Stimulated activated CD4-positive, alpha-beta T cell treated with anti-CD3 and anti-CD28 coated beads, Interleukin-4, amount 100 ng/mL, for 48 hours (primary cell): ENCODE results near the gene DGCR8.

ENCODE experiments used
- DNase-seq, 2 donors: peaks; one replicate each; pipeline ENCODE4 v3.0.0-alpha.2; 2020; ENCODE audit warnings: low read depth in 2 of 2

DGCR8 gene

DNA sequence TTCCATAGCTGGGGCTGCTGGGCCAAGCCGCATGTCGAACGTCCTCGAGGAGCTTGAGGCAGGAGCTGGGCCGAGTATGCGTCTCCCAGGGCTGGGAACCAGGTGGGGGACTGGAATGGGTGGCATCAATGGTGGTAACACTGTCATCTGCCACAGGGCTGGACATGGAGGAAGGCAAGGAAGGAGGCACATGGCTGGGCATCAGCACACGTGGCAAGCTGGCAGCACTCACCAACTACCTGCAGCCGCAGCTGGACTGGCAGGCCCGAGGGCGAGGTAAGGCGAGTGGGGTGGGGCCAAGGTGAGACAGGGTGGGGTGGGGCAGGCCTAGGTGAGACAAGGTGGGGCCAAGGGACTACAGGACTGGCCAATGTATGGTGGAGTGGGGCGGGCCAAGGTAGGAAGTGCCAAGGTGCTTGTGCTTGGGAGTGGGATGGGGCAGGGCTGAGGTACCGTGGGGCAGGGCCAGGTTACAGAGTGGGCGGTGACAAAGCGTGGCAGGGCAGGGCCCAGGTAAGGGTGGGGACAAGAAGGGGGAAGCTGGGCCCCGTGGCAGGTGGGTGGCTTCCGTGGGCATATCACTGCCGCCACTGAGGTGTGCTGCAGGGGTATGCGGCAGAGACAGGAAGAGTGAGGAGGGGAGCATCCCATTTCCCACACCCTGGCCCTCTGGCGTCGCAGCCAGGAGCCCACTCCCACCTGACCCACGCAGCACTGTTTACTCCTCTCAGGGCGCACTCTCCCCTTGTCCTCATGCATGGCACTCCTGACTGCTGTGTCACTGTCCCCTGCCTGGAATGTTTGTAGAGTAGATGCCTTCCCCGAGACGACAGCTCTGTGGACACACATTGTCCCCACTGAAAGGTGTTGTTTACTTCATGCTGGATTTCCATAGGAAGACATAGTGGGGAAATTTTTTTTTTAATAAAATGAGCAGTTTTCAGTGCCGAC, 27.5 kb upstream of the DGCR8 start:
- DNase-seq = no peak

DNA sequence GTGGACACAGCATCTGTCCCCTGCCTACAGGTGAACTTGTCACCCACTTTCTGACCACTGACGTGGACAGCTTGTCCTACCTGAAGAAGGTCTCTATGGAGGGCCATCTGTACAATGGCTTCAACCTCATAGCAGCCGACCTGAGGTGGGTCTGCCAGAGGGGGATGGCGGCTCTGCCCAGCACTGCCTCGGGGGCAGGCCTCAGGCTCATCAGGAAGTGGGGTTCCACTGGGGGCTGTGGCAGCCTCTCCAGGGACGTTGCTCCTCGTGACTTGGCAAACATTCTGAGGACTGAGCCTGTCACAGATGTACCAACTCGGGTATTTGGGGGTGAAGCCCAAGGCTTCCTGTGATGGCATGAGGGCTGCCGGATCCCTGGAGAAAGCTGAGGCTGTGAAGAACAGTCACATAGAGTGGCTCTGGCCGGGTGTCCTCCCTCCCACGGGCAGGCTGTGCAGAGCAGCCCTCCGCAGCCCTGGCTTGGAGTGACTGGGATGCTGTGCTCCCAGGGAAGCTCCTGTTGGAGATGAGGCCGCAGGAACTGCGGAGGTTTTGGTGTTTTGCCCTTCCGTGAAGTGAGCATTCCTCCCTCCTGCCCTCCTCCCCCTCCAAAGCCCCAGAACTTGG, 26.5 kb upstream of the DGCR8 start:
- no peak for DNase-seq

GRCh38 chr22:20054034-20054427, 26.0 kb upstream of the DGCR8 start:
- no peak for DNase-seq

DNA sequence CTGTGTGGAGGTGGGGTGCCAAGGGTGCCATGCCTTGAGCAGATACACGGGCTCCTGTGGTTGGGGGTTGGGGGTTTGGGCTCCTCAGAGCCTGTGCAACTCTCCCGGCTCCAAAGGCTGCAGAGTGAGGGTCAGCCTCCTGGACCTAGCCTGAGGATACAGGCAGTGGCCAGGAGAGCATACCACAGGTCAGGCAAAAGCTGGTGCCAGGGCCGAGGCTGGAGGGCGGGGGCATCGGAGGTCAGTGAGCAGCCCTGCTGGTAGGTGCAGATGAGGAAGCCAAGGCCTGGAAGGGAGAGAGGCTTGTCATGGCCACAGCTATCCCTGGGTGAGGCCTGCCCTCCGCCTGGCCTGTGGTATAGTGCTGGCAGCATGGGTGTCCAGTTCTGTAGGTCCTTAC, 25.6 kb upstream of the DGCR8 start:
- DNase-seq = no peak

DNA sequence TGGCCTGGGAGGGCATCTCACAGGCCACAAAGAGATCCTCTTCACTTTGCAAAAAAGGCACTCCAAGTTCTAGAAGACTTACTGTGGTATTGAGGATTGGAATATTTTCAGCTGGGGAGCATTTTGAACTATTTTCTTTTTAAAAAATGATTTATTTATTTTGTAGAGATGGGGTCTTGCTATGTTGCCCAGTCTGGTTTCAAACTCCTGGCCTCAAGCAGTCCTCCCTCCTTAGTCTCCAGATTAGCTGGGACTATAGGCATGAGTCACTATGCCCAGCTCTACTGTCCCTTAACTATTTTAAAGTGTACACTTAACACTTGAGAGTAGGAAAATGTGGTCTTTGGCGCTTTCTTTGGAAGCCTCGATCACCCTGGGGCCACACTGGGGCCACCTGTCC, 24.9 kb upstream of the DGCR8 start:
- no peak for DNase-seq

DNA sequence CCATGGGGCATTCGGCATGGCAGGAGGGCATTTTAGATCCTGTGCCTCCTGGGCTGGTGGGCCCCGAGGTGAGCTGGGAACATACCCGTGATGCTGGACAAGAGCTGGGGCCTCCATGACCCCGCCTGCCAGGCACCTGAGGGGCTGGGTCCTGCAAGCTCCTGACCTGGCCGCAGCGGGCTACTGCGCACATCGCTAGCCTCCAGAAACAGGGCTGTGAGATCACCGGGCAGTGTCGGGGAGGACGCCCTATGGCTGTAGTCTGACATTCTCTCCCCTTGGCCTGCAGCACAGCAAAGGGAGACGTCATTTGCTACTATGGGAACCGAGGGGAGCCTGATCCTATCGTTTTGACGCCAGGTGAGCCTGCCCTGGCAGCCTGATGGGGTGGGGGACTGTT, 24.4 kb upstream of the DGCR8 start:
- no peak for DNase-seq

GRCh38 chr22:20056161-20056560, 23.9 kb upstream of the DGCR8 start:
- DNase-seq = no peak

DNA sequence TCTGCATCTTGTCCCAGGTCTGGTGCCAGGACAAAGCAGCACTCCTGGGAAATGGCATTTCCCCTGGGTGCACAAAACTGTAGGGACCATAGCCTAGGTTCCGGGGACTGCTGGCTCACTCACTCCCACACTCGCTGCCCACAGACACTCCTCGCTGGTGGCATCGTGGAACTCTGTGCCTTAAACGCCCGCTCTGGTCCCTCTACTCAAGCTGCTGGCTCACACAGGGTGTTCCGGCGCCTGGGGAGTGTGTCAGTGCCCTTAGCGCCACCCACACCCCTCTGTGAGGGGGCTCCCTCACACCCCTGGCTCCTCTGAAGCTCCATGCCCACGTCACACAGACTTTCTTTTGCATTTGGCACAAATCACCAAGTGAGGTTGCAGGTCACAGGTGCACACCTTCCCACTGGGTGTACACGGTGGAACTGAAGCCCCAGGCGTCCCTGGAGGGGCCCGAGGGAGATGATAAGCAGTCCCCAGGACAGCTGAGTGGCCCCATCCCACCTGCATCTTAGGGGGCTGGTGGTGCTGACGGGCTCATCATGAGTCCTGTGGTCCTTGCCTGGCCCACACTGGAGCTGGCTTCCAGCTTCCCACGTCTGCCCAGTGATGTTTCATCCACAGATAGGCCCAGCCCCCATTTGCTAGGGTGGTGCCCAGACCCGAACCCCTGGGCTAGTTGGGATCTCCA, 23.2 kb upstream of the DGCR8 start:
- DNase-seq = no peak

DNA sequence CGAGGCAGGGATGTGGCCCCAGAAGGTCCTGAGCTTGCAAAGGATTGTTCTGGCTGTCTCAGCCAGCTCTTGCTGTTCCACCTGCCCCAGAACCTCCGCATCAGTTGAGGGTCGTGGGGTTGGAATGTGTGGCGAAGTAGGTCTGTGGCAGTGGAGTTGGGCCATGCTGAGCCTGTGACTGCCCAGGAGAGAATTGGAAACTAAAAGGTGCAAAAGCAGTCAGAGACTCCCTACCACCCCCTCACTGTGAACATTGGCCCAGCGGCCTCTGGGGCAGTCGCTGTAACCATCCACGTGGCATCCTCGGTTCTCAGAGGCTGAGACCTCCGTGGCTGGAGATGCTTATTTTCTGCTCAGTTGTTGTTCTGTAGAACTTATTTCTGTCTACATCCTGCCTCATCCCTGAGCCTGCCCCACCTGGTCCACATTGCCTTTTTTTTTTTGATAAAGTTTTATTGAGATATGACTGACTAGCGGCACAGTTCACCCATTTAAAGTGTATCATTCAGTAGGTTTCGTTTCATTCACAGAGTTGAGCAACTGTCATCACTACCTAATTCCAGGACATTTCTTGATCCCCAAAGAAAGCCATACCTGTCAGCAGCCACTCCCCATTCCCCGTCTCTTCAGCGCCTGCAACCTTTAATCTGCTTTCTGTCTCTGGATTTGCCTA, 22.3 kb upstream of the DGCR8 start:
- DNase-seq = no peak

GRCh38 chr22:20058989-20059770, 20.9 kb upstream of the DGCR8 start:
- DNase-seq = no peak

DNA sequence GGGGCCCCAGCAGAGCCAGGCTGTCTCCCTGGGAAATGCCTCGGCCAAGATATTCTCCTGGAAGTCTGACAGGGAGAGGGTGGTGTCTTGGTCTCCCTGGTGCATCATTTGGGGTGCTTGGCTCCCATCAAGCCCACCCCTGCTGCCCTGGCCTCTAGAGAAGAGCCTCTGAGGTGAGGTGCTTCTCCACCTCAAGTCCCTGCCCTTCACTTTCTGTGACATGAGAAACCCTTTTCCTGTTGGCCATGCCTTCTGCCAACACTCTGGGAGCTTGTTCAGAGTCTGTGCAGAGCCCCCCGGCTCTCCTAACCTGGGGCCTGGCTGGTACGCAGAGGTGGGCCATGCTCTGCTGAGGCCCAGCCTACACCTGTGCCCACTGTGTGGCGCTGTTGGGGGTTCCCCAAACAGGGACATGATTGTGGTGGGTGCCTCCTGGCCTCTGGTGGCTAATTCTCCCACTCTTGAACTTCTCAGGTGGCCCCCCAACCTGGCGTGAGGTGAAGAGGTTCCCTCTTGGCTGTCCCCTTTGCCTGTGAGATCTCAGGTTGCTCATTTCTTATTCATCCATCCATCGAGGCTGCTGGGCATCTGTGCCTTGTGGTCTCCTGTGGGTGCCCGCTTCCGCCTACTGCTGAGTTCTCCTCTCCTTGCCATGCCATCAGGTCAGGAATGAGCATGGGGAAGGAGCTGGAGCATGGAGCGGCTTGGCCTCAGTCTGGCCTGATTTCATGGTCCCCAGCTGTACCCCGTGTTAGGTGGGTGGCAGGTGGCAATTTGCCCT, 19.2 kb upstream of the DGCR8 start:
- no peak for DNase-seq

DNA sequence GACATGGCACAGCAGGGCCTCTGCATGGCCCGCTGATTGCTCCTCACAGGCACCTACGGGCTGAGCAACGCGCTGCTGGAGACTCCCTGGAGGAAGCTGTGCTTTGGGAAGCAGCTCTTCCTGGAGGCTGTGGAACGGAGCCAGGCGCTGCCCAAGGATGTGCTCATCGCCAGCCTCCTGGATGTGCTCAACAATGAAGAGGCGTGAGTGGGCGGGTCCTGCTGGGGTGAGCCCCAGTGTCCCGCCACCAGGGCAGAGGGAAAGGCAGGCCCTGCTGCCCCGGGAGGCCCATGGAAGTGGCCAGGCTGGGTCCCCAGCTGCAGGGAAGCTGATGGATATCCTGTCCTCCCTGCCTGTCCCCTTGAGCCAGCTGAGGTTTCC, 18.6 kb upstream of the DGCR8 start:
- DNase-seq = no peak

GRCh38 chr22:20062043-20062765, 17.8 kb upstream of the DGCR8 start:
- DNase-seq = no peak

DNA sequence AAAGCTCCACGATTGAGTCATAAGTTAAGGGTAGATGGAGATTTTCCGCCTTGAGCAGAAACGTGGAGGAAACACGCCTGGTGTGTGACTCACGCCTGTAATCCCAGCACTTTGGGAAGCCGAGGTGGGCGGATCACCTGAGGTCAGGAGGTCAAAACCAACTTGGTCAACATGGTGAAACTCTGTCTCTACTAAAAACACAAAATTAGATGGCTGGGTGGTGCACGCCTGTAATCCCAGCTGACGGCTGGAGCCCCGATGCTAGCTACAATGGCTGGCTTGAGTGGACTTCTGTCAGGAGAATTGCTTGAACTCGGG, 17.3 kb upstream of the DGCR8 start:
- no peak for DNase-seq

DNA sequence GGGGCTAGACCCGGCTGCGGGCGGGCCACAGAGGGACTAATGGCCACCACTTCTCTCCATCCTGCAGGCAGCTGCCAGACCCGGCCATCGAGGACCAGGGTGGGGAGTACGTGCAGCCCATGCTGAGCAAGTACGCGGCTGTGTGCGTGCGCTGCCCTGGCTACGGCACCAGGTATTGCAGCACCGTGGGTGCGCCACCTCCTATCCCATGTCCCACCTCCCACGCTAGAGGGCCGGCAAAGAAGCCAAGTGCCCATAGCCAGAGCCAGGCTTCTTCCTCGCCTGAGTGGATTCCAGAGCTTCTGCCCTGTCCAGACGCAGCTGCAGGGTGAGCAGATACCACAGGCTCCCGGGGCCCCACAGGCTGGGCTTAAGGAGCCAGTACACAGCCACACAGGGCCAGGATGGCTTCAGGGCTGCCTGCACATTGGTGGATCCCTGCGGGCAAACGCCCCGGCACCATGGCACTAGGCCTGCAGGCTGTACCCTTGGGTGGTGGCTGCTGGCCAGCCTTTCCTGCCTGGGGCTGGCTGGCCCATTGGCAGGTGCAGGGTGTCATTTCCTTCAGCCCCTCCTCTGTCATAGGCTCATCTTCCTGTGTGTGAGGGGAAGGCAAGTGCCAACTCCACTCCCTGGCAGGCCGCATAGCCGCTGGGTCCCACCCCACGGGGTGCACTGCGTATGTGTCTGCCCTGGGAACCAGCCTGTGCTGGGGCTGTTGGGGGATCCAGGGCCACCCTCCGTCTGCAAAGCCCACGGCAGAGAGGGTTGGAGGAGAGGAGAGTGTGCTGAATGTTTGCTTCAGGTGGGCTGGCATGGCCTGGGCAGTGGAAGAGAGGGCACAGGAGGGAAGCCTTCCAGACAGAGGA, 16.5 kb upstream of the DGCR8 start:
- DNase-seq = no peak

DNA sequence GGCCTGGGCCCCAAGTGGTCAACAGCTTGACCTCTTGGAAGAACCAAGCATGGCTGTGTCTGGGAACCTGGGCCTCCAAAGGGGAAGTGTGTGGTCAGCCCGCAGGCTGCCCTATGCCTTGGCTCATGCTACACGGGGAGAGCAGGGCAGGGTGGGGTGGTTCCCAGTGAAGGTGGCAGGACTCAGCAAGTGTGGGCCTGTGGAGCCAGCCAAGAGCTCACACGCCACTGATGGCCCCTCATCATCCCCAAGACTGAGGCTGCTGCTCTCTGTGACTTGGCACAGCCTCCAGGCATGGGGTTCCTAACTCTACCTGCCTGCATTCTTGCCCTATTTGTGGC, 15.9 kb upstream of the DGCR8 start:
- no peak for DNase-seq

DNA sequence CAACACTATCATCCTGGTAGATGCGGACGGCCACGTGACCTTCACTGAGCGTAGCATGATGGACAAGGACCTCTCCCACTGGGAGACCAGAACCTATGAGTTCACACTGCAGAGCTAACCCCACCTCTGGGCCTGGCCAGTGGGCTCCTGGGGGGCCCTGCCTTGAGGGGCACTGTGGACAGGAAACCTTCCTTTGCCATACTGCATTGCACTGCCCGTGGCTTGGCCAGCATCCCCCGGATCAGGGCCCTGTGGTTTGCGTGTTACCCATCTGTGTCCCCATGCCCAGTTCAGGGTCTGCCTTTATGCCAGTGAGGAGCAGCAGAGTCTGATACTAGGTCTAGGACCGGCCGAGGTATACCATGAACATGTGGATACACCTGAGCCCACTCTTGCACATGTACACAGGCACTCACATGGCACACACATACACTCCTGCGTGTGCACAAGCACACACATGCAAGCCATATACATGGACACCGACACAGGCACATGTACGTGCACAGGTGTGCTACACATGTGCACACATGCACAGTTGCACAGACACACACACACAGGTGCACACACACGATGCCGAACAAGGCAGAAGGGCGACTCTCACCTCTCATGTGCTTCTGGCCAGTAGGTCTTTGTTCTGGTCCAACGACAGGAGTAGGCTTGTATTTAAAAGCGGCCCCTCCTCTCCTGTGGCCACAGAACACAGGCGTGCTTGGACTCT, 15.3 kb upstream of the DGCR8 start:
- DNase-seq = no peak

DNA sequence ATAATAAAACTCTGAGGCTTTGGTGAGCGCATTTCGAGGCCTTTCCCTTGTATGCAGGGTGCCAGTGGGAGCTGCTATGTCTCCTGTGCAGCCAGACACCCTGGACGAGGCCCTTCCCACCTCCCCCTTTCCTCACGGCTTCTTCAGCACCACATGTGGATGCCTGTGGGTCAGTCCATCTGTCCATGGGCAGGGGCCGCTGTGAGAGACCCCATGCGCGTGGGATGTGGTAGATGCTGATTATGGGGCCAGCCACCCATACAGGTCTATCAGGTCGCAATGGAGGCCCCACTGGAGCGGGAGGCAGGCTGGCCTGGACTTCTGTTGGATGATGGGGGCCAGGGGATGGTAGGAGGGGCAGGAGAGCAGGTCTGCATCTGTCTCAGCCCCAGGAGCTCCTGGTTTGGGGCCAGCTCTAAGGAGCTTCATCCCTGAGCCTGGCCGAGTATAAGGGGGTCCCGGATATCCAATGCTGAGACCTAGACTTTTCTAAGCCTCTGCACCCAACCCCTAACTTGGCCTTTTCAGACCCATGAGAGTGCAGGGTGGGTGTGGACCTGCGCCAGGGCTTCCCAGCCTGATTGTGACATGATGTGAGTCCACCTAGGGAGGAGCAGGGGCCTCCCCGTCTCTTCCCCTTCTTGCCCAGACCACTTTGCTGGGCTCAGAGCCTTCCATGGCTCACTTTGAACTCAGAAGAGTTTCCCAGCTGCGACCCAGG, 14.0 kb upstream of the DGCR8 start:
- no peak for DNase-seq
